Chondrocyte (in vitro differentiated cells): ENCODE data around the gene DYNC1I1. TPM values are rescaled to one million over a fixed set of nuclear protein-coding genes. Genes with fewer than 3 reads are reported as not detected.

Source experiments
- DNase-seq: peaks from one replicate; pipeline ENCODE4 v3.0.0; 2021; ENCODE audit warnings: mixed read lengths, low spot score
- H3K27ac Mint-ChIP-seq: one replicate; pipeline ENCODE4 v1.8.0; 2021; ENCODE audit warnings: mild to moderate bottlenecking, moderate library complexity, mixed read lengths; ENCODE audit not compliant: unreplicated experiment
- H3K27me3 Mint-ChIP-seq: 2 replicates; pipeline ENCODE4 v1.8.0; 2021; ENCODE audit warnings: low read depth, mixed read lengths
- H3K36me3 Mint-ChIP-seq: 2 replicates; pipeline ENCODE4 v1.8.0; 2021; ENCODE audit warnings: low read depth, mixed read lengths
- H3K4me1 Mint-ChIP-seq: 2 replicates; pipeline ENCODE4 v1.8.0; 2021; ENCODE audit warnings: low read depth, mild to moderate bottlenecking, mixed read lengths
- H3K4me3 Mint-ChIP-seq: one replicate; pipeline ENCODE4 v1.8.0; 2021; ENCODE audit warnings: mild to moderate bottlenecking, moderate library complexity, mixed read lengths; ENCODE audit not compliant: unreplicated experiment
- H3K9me3 Mint-ChIP-seq: 2 replicates; pipeline ENCODE4 v1.8.0; 2021; ENCODE audit warnings: low read depth, mixed read lengths
- CTCF ChIP-seq: fragments of 200-600 bp; sonication (generic); IDR thresholded peaks from 2 replicates; pipeline ENCODE4 v1.5.0; 2021; ENCODE audit warnings: antibody characterized with exemption, mild to moderate bottlenecking, moderate library complexity
- total RNA-seq: library from RNA; stranded (reverse); gene quantifications from 3 replicates; pipeline ENCODE4 v1.2.1, GENCODE V29; 2021

DYNC1I1 gene
- total RNA-seq, 1 donor from 2014 or later, result 17.4 TPM

GRCh38 chr7:96080027-96080426 lies 307.7 kb downstream of the DYNC1I1 start:
- no peak for DNase-seq
- H3K27ac Mint-ChIP-seq, result no peak overlapping the region
- peaks cover 9% of the 10 kb centered on the region for H3K4me1 Mint-ChIP-seq
- H3K27me3 Mint-ChIP-seq, result no peaks in the 10 kb centered on the region
- peaks cover 4% of the 10 kb centered on the region for H3K36me3 Mint-ChIP-seq
- H3K9me3 Mint-ChIP-seq, result no peaks in the 10 kb centered on the region
- no peak overlapping the region for H3K4me3 Mint-ChIP-seq
- TF ChIP-seq CTCF, result no peak

- no peak overlapping the region for H3K27ac Mint-ChIP-seq
- no peaks in the 10 kb centered on the region for H3K27me3 Mint-ChIP-seq
- no peaks in the 10 kb centered on the region for H3K9me3 Mint-ChIP-seq
- DNase-seq, result no peak
- H3K4me1 Mint-ChIP-seq, result peaks cover 12% of the 10 kb centered on the region
- no peak for TF ChIP-seq CTCF
- H3K36me3 Mint-ChIP-seq, result peaks cover 4% of the 10 kb centered on the region
- H3K4me3 Mint-ChIP-seq, result no peak overlapping the region
These were observed 312.7 kb downstream of the DYNC1I1 start for GRCh38 chr7:96084881-96085553.

- peaks cover 2% of the 10 kb centered on the region for H3K36me3 Mint-ChIP-seq
- no peaks in the 10 kb centered on the region for H3K27me3 Mint-ChIP-seq
- no peak overlapping the region for H3K27ac Mint-ChIP-seq
- H3K9me3 Mint-ChIP-seq, result no peaks in the 10 kb centered on the region
- H3K4me1 Mint-ChIP-seq, result peaks cover 12% of the 10 kb centered on the region
- DNase-seq, result no peak
- no peak overlapping the region for H3K4me3 Mint-ChIP-seq
- TF ChIP-seq CTCF, result no peak
These were observed 313.6 kb downstream of the DYNC1I1 start for GRCh38 chr7:96085953-96086352.

GRCh38 chr7:96088579-96088978 lies 316.2 kb downstream of the DYNC1I1 start:
- no peaks in the 10 kb centered on the region for H3K27me3 Mint-ChIP-seq
- no peak overlapping the region for H3K4me3 Mint-ChIP-seq
- no peaks in the 10 kb centered on the region for H3K9me3 Mint-ChIP-seq
- no peak for TF ChIP-seq CTCF
- H3K36me3 Mint-ChIP-seq, result no peaks in the 10 kb centered on the region
- peaks cover 20% of the 10 kb centered on the region for H3K4me1 Mint-ChIP-seq
- DNase-seq, result no peak
- H3K27ac Mint-ChIP-seq, result no peak overlapping the region

- no peak for DNase-seq
- Mint-ChIP-seq H3K9me3 (no peaks in the 10 kb centered on the region), H3K4me3 (no peak overlapping the region), H3K27ac (no peak overlapping the region), H3K27me3 (no peaks in the 10 kb centered on the region), H3K36me3 (no peaks in the 10 kb centered on the region), H3K4me1 (peaks cover 23% of the 10 kb centered on the region)
- TF ChIP-seq CTCF, result no peak
These were observed 317.2 kb downstream of the DYNC1I1 start for GRCh38 chr7:96089511-96089910.
